Stimulated activated CD4-positive, alpha-beta T cell treated with anti-CD3 and anti-CD28 coated beads, Interleukin-2, amount 100 ng/mL, for 24 hours (primary cell): ENCODE results near the gene ECEL1.
"Not testable (repeated sequence)": the region's sequence is repeated elsewhere in the genome, so short reads cannot be mapped to it uniquely, and the experiment has no call there.

ENCODE experiments used
- DNase-seq, 2 donors: peaks; one replicate each; pipeline ENCODE4 v3.0.0-alpha.2; 2020

ECEL1 gene, protein sequence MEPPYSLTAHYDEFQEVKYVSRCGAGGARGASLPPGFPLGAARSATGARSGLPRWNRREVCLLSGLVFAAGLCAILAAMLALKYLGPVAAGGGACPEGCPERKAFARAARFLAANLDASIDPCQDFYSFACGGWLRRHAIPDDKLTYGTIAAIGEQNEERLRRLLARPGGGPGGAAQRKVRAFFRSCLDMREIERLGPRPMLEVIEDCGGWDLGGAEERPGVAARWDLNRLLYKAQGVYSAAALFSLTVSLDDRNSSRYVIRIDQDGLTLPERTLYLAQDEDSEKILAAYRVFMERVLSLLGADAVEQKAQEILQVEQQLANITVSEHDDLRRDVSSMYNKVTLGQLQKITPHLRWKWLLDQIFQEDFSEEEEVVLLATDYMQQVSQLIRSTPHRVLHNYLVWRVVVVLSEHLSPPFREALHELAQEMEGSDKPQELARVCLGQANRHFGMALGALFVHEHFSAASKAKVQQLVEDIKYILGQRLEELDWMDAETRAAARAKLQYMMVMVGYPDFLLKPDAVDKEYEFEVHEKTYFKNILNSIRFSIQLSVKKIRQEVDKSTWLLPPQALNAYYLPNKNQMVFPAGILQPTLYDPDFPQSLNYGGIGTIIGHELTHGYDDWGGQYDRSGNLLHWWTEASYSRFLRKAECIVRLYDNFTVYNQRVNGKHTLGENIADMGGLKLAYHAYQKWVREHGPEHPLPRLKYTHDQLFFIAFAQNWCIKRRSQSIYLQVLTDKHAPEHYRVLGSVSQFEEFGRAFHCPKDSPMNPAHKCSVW

DNA sequence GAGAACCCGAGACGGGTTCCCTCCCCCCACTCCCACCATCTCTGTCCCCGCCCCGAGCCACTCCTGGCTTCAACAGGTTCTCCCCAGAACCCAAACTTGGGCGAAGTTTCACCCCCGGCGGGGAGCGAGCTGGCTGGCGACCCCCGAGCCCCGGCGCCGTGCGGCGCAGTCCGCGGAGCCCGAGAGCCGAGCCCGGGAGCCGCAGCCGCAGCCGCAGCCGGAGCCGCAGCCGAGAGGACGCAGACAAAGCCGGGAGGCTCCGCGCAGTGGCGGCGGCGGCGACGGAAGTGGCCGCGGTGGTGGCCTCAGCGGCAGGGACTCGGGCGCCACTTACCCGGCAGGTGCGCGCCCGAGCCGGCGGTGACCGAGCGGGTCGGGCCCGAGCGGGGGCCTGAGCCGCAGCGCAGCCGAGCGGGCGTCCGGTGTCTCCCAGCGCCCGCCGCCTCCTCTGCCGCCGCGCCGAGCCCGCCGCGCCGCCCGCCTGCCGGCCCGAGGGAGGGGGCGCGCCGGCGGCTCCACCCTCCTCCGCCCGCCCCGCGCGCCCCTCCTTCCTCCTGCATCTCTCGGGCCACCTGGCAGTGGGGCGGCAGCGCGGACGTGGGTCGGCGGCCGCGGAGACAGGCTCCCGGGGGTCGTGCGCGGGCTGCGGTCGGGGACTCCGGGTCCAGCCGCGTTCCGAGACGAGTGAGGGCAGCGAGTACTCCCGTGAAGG lies at the start of gene ECEL1:
Gene ECEL1 (minus strand): TSS at position 450 of the 712 bp plus-strand sequence. CDS start 1,181 bp downstream, outside the sequence.
- peak in 1 of 2 donors; percentile 30 for DNase-seq

DNA sequence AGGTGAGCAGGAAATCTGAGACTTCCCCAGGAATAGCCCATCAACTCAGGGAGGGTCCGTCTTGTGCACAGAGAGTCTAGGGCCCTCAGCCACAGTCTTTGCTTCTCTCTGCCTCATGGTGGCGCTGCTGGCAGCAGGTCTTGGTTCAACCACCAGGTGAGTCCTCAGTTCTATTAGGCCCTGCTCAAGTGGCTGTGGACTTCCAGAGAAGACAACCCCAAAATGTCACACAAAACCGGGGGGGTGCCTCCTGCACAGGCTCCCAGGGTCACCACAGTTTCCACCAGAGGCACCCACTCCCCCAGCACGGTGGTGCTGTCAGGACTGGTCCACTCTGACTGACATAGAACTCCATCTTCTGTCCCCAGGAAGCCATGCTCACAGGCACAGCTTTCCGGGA lies 49.4 kb upstream of the ECEL1 start:
- DNase-seq, result no peak

DNA sequence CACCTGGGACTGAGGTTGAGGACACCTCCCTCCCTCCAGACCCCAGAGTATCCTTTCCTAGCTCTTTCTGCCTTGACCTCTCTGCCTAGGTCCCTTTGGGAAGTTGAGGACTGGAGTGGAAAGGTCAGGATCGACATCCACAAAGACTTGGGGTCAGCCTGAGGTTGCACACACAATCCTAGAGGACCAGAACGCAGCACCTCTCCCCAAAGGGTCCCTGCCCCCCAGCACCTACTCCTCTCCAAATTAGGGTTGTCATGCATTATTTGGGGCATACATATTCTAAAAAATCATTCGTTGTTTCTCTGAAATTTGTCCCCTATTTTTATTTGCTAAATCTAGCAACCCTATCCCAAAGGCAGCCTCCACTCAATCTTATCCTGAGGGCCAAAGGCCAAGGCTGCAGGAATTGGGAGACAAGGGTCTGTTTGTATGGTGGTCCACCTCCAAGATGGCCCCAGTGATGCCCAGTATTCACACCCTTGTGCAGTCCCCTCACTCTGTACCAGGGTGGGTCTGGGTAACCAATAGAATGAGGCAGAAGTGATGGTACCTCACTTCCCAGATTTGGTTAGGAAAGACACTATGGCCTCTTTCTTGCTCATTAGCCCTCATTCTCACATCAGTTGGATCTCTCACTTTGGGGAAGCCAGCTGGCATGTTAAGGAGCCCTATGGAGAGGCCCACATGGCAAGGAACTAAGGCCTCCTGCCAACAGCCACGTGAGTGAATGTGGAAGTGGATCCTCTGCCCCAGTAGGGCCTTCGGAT lies 48.3 kb upstream of the ECEL1 start:
- DNase-seq, result no peak

DNA sequence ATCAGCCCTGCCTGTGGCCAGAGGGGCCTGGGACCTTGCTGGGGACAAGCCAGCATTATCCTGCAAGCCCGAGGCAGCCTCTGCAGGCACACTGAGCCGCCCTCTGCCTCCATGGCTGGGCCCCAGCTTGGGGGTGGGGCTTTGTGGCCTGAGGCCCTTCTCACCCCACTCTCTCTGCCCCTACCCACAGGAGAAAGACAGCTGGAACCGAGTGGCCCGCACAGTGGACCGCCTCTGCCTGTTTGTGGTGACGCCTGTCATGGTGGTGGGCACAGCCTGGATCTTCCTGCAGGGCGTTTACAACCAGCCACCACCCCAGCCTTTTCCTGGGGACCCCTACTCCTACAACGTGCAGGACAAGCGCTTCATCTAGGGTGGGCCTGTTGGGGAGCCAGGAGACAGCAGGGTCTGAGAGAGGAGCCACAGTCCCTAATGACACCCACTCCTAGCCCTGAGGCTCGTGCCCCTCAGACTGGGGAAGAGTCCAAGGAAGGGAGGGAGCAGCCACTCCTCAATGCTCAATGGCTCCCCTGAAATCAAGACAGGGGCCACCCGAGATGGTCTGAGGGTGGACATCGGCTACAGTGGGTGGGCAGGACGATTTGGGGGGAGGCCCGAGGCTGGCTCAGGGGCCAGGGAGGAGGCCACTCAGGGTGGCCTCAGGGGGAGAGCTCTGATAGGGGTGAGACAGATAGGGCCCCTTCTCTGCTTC lies 47.5 kb upstream of the ECEL1 start:
- DNase-seq, result no peak

DNA sequence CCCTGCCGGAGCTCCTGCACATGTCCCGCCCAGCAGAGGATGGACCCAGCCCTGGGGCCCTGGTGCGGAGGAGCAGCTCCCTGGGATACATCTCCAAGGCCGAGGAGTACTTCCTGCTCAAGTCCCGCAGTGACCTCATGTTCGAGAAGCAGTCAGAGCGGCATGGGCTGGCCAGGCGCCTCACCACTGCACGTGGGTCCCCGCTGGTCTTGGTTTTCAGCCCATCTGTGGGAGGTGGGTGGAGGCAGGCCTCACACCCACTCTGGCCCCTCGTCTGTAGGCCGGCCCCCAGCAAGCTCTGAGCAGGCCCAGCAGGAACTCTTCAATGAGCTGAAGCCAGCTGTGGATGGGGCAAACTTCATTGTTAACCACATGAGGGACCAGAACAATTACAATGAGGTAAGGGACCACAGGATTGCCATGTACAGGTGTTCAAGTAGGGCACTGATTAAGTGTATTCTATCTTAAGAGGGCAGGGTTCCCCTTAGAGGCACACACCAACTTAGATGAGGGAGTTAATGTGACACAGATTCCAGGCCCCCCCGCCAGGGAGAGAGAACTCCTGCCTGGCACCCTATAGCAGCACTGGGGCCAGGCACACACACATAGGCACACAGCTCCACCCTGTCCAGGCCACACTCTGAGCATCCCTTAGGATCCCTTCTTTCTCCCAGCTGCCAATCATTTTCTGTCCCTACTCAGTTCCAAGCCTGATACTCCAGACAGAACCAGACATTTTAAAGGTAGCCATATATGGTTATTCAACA lies 46.5 kb upstream of the ECEL1 start:
- DNase-seq, result no peak

DNA sequence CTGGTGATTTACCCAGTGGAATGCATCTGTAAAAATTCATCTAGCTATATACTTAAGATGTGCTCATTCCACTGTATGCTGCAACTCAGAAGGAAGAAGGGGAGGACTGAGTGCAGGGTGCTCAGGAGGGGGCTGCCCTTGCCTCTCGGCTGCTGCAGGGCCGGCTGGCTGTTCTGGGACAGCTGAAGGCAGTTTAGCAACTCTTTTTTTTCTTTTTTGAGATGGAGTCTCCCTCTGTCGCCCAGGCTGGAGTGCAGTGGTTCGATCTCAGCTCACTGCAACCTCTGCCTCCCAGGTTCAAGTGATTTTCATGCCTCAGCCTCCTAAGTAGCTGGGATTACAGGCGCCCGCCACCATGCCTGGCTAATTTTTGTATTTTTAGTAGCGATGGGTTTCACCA lies 45.2 kb upstream of the ECEL1 start:
- DNase-seq, result not testable (repeated sequence)

DNA sequence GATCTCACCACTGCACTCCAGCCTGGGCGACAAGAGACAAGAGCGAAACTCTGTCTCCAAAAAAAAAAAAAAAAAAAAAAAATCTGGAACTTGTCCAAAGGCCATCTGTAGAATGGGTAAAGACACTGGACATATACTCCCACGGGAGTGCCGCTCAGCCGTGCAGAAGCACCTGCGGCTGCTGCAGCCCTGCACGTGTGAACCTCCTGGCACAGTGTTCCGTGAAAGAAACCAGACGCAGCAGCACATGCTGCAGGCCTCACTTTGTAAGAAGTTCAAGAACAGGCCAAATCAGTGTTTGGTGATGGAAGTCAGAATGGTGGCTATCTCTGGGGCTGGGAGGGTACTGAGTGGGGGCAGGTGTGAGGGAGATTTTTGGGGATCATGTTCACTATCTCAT lies 44.8 kb upstream of the ECEL1 start:
- no peak for DNase-seq

DNA sequence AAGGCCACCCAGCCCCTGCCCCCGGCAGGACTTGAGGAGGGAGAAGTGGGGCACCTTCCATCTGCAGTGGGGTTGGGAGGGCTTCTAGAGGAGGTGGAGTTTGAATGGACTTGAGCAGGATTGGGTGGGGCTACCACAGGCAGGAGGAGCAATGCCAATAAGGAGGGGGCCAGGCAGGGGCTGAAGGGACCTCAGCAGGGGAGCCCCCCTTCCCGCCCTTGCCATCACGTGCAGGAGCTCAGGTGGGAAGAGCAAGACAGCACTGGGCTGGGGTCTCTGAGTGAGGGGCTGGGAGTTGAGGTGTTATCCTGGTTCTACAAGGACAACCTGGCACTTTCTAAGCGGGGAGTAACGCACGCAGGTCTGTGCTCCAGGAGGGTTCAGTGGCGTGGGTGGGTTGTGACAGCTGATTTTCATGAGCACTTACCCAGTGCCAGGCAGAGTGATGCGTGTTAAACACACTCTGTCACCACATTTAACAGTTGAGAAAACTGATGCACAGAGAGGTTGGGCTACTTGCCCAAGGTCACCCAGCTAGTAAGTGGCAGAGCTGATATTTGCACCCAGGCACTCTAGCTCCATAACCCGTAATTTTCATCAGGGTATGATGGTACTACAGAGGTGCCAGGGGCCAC lies 43.1 kb upstream of the ECEL1 start:
- no peak for DNase-seq

DNA sequence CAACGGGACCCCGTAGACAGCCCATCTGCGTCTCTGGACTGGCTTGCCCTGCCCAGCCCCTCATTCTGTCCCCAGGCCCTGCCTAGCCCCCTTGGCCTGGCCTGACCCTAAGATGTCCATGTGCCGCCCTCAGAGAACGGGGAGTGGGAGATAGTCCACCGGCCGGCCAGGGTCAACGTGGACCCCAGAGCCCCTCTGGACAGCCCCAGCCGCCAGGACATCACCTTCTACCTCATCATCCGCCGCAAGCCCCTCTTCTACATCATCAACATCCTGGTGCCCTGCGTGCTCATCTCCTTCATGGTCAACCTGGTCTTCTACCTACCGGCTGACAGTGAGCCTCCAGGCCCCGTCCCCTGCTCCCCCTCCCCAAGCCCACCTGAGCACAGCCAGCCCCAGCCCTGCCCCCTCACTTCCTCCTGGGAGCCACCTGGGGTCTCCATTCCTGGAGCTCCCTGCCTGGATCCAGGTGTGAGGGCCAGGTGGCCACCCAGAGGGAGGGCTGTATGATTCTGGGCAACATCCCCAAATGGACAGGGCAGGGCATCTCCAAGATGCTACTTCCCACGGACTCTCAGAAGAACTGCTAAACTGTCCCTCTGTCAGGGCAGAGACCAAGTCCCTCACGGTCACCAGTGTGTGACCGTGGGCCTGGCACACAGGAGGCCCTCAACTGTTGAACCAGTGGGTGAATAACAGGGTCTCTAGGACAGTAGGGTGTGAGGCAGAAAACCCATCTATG lies 42.3 kb upstream of the ECEL1 start:
- DNase-seq, result no peak

DNA sequence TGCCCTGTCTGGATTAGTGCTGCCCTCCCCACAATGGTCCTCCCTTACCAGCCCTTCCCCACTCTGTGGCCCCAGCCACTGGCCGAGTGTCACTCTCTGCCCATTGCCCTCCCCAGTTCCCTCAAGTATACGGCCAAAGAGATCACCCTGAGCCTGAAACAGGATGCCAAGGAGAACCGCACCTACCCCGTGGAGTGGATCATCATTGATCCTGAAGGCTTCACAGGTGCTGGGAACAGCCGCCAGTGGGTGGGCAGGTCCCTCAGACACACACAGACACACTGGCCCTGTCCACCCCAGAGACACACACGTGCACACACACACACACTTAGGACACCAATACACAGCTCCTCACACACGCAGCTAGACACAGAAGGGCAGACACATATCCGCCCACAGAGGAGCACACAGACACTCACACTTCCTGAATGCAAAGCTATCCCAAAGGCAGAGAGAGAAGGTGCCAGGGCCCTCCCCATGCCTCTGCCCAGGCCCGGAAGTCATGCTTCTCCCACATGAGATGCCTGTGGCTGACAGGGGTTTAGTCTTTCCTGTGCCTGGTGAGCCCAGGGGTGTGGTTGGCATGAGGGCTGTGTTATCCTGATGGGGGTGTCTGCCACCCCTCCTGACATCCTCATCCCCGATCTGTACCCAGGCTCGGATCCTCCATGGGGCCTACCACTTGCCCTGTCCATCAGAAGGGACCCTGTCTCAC lies 41.3 kb upstream of the ECEL1 start:
- no peak for DNase-seq

DNA sequence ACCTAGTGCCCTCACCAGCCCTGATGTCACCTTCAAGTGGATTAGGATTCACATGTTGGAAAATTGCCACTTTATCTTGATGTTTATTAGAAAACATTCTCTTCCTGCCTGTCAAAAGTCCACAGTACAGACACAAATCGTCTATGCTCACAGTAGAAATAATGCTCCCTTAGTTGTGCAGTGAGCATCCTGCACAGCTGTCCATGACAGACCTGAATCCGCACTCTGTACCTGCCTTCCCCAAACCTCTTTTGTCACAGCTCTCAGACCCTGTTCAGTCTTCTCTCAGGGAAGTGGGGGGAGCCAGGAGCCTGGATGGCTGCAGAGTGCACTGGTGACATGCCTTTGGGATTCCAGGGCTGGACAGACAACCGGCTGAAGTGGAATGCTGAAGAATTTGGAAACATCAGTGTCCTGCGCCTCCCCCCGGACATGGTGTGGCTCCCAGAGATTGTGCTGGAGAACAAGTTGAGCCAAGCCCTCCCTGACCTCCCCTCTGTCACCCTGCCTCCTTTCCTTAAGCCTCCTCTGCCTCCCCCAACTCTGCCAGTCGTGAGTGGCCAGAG lies 40.4 kb upstream of the ECEL1 start:
- no peak for DNase-seq

DNA sequence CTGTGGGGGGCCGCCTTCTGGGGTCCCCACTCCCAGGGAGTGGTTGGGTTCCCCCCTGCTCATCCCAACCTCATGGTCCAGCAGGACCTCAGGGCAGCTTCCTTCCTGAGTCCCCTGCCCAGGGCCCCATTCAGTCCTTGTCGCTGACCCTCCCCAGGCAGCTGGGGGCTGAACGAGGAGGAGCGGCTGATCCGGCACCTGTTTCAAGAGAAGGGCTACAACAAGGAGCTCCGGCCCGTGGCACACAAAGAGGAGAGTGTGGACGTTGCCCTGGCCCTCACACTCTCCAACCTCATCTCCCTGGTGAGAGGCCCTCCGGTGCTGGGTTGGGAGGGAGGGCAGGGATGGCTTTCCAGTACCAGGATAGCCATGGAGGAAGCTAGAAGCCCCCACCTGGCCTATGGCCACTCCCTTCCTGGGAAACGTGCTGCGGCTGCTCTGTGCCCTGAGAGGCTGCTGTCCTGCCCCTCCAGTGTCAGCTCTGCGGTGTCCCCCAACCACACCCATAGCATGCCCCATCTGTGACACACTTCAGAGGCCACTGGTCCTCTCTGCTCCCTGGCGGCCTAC lies 38.8 kb upstream of the ECEL1 start:
- DNase-seq, result no peak

DNA sequence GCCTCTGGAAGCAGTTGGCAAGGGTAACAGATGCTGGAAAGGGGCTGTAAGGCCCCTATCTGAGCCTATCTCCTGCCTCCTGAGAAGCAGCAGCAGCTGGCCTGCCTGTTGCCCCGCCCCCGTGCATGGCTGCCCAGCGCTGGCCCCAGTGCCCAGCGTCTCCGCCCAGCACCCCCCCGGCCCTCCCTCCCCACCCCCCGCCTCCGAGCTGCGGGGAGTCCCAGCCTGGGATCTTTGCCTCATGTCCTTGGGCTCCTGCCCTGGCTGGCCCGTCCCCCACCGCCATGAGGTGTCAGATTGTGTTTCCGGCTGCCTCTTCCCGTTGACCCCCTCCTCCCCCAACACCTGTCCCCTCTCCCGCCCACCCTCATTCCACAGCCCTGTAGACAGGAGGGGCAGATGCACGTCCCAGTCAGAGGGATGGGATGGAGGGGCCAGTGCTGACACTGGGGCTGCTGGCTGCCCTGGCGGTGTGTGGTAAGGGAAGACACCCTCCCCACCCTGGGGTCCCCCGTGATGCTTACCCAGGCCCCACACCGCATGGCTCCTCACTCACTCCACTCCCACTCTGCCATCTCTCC lies 38.2 kb upstream of the ECEL1 start, which contains the start of gene CHRND:
Gene CHRND (plus strand): TSS at position 370 of the 581 bp plus-strand sequence. CDS start 56 bp downstream, at position 426.
- DNase-seq, result no peak

DNA sequence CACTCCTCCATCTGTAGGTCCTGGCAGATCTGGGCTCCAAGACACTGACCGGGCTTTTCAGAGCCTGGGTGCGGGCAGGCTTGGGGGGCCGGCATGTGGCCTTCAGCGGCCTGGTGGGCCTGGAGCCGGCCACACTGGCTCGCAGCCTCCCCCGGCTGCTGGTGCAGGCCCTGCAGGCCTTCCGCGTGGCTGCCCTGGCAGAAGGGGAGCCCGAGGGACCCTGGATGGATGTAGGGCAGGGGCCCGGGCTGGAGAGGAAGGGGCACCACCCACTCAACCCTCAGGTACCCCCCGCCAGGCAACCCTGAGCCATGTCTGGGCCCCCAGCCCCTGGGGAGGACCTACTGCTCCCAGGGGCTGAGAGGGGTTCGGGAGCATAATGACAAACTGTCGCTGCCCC lies 37.6 kb upstream of the ECEL1 start:
- no peak for DNase-seq

DNA sequence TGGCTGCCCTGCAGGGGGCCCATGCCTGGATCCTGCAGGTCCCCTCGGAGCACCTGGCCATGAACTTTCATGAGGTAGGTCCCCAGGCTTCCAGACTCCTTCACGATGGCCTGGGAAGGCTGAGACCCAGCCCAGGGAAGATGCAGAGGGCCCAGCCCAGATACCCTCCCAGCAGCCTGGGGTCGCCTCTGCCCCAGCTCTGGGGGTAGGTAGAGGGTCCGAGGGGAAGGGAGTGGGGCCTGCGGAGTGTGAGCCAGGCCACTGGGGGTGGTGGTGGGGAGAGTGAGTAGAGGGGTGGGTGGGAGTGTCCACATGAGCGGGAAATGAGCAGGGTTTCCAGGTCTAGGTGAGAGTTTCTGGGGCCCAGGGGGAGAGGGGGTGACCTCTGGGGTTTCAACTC lies 37.1 kb upstream of the ECEL1 start:
- no peak for DNase-seq

DNA sequence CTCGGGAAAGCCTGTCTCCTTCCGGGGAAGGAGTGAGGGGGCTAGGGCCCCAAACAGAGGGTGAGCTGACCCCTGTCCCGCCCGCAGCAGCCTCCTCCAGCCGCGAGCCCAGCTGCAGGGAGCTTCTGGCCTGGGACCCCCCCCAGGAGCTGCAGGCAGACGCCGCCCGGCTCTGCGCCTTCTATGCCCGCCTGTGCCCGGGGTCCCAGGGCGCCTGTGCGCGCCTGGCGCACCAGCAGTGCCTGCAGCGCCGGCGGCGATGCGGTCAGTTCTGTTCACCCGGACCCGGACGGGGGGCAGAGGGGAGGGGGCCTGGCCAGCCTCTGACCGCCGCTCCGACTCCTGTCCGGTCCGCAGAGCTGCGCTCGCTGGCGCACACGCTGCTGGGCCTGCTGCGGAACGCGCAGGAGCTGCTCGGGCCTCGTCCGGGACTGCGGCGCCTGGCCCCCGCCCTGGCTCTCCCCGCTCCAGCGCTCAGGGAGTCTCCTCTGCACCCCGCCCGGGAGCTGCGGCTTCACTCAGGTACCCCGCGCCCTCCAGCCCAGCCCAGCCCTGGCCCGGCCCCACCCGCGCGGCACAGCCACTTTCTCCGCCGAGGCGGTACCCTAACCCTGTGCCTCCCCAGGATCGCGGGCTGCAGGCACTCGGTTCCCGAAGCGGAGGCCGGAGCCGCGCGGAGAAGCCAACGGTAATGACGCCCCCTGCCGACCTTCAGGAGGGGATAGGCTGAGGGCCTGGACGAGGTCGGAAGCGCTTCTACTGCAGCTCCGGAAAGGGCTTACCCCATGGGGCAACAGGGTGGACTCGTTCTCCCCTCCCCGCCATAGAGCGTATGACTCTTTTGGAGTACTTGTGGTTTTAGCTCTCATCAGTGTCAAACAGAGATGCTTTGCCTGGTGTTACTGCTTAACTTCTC lies 36.3 kb upstream of the ECEL1 start:
- DNase-seq, result peak; percentile 30 to 65

DNA sequence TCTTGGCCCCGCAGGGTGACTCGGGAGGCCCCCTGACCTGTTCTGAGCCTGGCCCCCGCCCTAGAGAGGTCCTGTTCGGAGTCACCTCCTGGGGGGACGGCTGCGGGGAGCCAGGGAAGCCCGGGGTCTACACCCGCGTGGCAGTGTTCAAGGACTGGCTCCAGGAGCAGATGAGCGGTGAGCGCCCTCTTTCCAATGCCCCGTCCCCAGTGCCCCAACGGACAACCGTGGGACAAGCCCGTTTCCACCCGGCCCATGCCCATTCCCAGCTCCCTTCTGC lies 35.7 kb upstream of the ECEL1 start:
- no peak for DNase-seq
